Measurements from ENCODE around the gene GOLGA6L7. TPM values are rescaled to one million over a fixed set of nuclear protein-coding genes. Genes with fewer than 3 reads are reported as not detected.

The GOLGA6L7 gene
- total RNA-seq, 1 donor from 2014 or later = not detected

Other genes starting within 250 kb of the GOLGA6L7 start
- gene GOLGA8M, start 136.2 kb downstream of the GOLGA6L7 start, total RNA-seq = 0.64 TPM in 1 of 2 replicates, not detected in the other
- gene APBA2, start 37.3 kb upstream of the GOLGA6L7 start, total RNA-seq = not detected in 2 replicates